ENCODE results near the gene WDR20.

DNA sequence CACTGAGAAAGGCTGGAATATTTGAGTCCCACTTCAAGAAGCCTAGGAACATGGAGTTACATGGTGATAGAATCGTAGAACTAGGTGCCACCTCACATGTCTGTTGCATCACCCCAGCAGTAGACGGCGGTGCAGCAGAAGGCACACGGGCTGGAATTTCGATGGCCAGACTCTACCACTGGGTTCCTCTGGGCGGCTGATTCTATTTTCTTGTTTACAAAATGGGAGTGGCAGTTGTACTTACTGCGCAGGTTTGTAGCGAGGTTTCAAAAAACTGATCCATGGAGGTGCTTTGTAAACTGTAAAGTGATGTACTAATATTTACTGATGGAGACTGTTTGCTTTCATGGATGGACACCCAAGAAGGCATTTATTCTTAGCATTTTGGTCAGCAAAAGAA lies 45.7 kb downstream of the WDR20 start:
- TF ChIP-seq CEBPB (IDR thresholded peaks at IDR 0.05) = no peak; the same call in 1 of the 2 replicates
- TF ChIP-seq, protein P1, sequence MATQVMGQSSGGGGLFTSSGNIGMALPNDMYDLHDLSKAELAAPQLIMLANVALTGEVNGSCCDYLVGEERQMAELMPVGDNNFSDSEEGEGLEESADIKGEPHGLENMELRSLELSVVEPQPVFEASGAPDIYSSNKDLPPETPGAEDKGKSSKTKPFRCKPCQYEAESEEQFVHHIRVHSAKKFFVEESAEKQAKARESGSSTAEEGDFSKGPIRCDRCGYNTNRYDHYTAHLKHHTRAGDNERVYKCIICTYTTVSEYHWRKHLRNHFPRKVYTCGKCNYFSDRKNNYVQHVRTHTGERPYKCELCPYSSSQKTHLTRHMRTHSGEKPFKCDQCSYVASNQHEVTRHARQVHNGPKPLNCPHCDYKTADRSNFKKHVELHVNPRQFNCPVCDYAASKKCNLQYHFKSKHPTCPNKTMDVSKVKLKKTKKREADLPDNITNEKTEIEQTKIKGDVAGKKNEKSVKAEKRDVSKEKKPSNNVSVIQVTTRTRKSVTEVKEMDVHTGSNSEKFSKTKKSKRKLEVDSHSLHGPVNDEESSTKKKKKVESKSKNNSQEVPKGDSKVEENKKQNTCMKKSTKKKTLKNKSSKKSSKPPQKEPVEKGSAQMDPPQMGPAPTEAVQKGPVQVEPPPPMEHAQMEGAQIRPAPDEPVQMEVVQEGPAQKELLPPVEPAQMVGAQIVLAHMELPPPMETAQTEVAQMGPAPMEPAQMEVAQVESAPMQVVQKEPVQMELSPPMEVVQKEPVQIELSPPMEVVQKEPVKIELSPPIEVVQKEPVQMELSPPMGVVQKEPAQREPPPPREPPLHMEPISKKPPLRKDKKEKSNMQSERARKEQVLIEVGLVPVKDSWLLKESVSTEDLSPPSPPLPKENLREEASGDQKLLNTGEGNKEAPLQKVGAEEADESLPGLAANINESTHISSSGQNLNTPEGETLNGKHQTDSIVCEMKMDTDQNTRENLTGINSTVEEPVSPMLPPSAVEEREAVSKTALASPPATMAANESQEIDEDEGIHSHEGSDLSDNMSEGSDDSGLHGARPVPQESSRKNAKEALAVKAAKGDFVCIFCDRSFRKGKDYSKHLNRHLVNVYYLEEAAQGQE (IDR thresholded peaks at IDR 0.05; ENCODE audit: low read depth) = no peak
- no peak for TF ChIP-seq EP300 (IDR thresholded peaks at IDR 0.05; ENCODE audit: borderline replicate concordance)
- no peak for TF ChIP-seq RAD21 (IDR thresholded peaks at IDR 0.05; ENCODE audit: low read depth)
- no peak for TF ChIP-seq EGR1 (IDR thresholded peaks at IDR 0.05)
- no peak for TF ChIP-seq CREB1 (IDR thresholded peaks at IDR 0.05; ENCODE audit: low read depth)
- TF ChIP-seq, protein P2, sequence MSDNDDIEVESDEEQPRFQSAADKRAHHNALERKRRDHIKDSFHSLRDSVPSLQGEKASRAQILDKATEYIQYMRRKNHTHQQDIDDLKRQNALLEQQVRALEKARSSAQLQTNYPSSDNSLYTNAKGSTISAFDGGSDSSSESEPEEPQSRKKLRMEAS (IDR thresholded peaks at IDR 0.05) = peak; percentile 75
- TF ChIP-seq TCF12 (IDR thresholded peaks at IDR 0.05; ENCODE audit: low read depth) = no peak

All from Ishikawa (cell line).